IPS DF 4.7 (cell line): ENCODE measurements around the gene CSF1.
"Not testable (repeated sequence)": the region's sequence is repeated elsewhere in the genome, so short reads cannot be mapped to it uniquely, and the experiment has no call there.

ENCODE experiments used
- DNase-seq: peaks from one replicate; pipeline ENCODE4 v3.0.0-alpha.2; 2013; ENCODE audit warnings: low spot score; ENCODE audit errors: extremely low read depth

CSF1 gene

GRCh38 chr1:109918671-109919070, 8.0 kb downstream of the CSF1 start:
- DNase-seq = no peak

GRCh38 chr1:109919303-109919702, 8.7 kb downstream of the CSF1 start:
- no peak for DNase-seq

- DNase-seq = not testable (repeated sequence)
These were observed 9.7 kb downstream of the CSF1 start for GRCh38 chr1:109920391-109920790.

GRCh38 chr1:109922326-109922725, 11.7 kb downstream of the CSF1 start:
- DNase-seq = no peak

GRCh38 chr1:109923131-109923945, 12.7 kb downstream of the CSF1 start:
- no peak for DNase-seq

GRCh38 chr1:109923946-109924275, 13.3 kb downstream of the CSF1 start:
- no peak for DNase-seq

GRCh38 chr1:109924316-109924715, 13.7 kb downstream of the CSF1 start:
- no peak for DNase-seq

GRCh38 chr1:109925159-109925990, 14.7 kb downstream of the CSF1 start:
- DNase-seq = no peak

- DNase-seq = no peak
These were observed 16.1 kb downstream of the CSF1 start for GRCh38 chr1:109926662-109927300.

- no peak for DNase-seq
These were observed 16.7 kb downstream of the CSF1 start for GRCh38 chr1:109927356-109927755.

GRCh38 chr1:109927911-109928321, 17.3 kb downstream of the CSF1 start:
- DNase-seq = no peak

GRCh38 chr1:109928591-109929111, 18.0 kb downstream of the CSF1 start:
- no peak for DNase-seq

GRCh38 chr1:109929170-109929569, 18.5 kb downstream of the CSF1 start:
- no peak for DNase-seq

- DNase-seq = no peak
These were observed 19.1 kb downstream of the CSF1 start for GRCh38 chr1:109929588-109930251.

- DNase-seq = no peak
These were observed 19.8 kb downstream of the CSF1 start for GRCh38 chr1:109930252-109930993.

GRCh38 chr1:109931189-109931731, 20.6 kb downstream of the CSF1 start:
- DNase-seq = peak; percentile 62

- DNase-seq = no peak
These were observed 21.4 kb downstream of the CSF1 start for GRCh38 chr1:109931911-109932636.

GRCh38 chr1:109932679-109933078, 22.0 kb downstream of the CSF1 start:
- DNase-seq = no peak

GRCh38 chr1:109933856-109934711, 23.4 kb downstream of the CSF1 start:
- no peak for DNase-seq
